Suprapubic skin (tissue), 4 donors: ENCODE measurements around the gene RGS11. TPM values are rescaled to one million over a fixed set of nuclear protein-coding genes. Genes with fewer than 3 reads are reported as not detected.

Experiments used
- DNase-seq, 2 donors: peaks; one replicate each; pipeline ENCODE4 v3.0.0-alpha.2; 2019; ENCODE audit warnings: low spot score in 2 of 2
- H3K27ac ChIP-seq: fragments of 200-600 bp; sonication (generic); one replicate; pipeline ENCODE4 v1.5.1; 2019
- H3K27me3 ChIP-seq: fragments of 200-600 bp; sonication (generic); one replicate; pipeline ENCODE4 v1.5.1; 2019
- H3K36me3 ChIP-seq: fragments of 200-600 bp; sonication (generic); one replicate; pipeline ENCODE4 v1.5.1; 2019
- H3K4me1 ChIP-seq: fragments of 200-600 bp; sonication (generic); one replicate; pipeline ENCODE4 v1.5.1; 2019
- H3K4me3 ChIP-seq: fragments of 200-600 bp; sonication (generic); one replicate; pipeline ENCODE4 v1.5.1; 2019; ENCODE audit warnings: mild to moderate bottlenecking
- H3K9me3 ChIP-seq: fragments of 200-600 bp; sonication (generic); one replicate; pipeline ENCODE4 v1.5.1; 2019
- CTCF ChIP-seq, 2 donors: fragments of 200-600 bp in 1 of 2; fragments of 450-650 bp in 1 of 2; sonication (generic) in 1 of 2; IDR thresholded peaks; one replicate each; pipeline ENCODE4 v1.5.1; 2016 to 2019; ENCODE audit warnings: antibody characterized with exemption in 2 of 2, mild to moderate bottlenecking in 1 of 2, moderate library complexity in 1 of 2
- EP300 ChIP-seq: sonication (generic); formaldehyde crosslinking; IDR thresholded peaks from one replicate; pipeline ENCODE4 v1.6.1; 2017; ENCODE audit warnings: antibody characterized with exemption
- POLR2A ChIP-seq, 2 donors: fragments of 450-650 bp; IDR thresholded peaks; one replicate each; pipeline ENCODE4 v1.6.1; 2017; ENCODE audit warnings: antibody characterized with exemption in 2 of 2, mild to moderate bottlenecking in 2 of 2, moderate library complexity in 2 of 2
- POLR2AphosphoS5 ChIP-seq, 3 donors: sonication (generic); formaldehyde crosslinking; IDR thresholded peaks; one replicate each; pipeline ENCODE4 v1.6.1; 2017; ENCODE audit warnings: antibody characterized with exemption in 3 of 3
- WGBS: methylation state at CpG from one replicate; pipeline ENCODE4 v1.1.5; 2018; 5-methylcytosine and 5-hydroxymethylcytosine counted together
- total RNA-seq, 4 donors: library from RNA; depleted of rRNA; stranded (reverse); fragments of >200 nt; gene quantifications; one replicate each; pipeline ENCODE4 v1.1.0, GENCODE V29; 2016

The RGS11 gene
- total RNA-seq, 4 donors from 2014 or later = 0.30 to 1.5 (median 0.59) TPM

- Histone ChIP-seq H3K4me1 (peaks cover 28% of the 10 kb centered on the region), H3K27me3 (peaks cover 37% of the 10 kb centered on the region), H3K4me3 (no peak overlapping the region), H3K36me3 (peaks cover 11% of the 10 kb centered on the region), H3K9me3 (no peaks in the 10 kb centered on the region), H3K27ac (no peak overlapping the region)
- WGBS = no CpG with 5 or more reads among the region's 22 CpGs
- TF ChIP-seq EP300 (no peak), POLR2AphosphoS5 (IDR thresholded peaks at IDR 0.05) (no peak), CTCF (IDR thresholded peaks at IDR 0.05) (no peak), POLR2A (IDR thresholded peaks at IDR 0.05) (no peak)
- no peak for DNase-seq
Observed at GRCh38 chr16:282491-282890, 6.7 kb upstream of the RGS11 start.

- H3K4me3 ChIP-seq = no peak overlapping the region
- no peak for DNase-seq
- no peaks in the 10 kb centered on the region for H3K9me3 ChIP-seq
- H3K36me3 ChIP-seq = peaks cover 4% of the 10 kb centered on the region
- TF ChIP-seq POLR2A (IDR thresholded peaks at IDR 0.05) (no peak), POLR2AphosphoS5 (IDR thresholded peaks at IDR 0.05) (no peak), CTCF (IDR thresholded peaks at IDR 0.05) (no peak), EP300 (no peak)
- 63% methylated on average over 2 of the region's 25 CpGs for WGBS
- H3K4me1 ChIP-seq = peaks cover 28% of the 10 kb centered on the region
- H3K27me3 ChIP-seq = peaks cover 37% of the 10 kb centered on the region
- no peak overlapping the region for H3K27ac ChIP-seq
Observed at GRCh38 chr16:281660-282255, 6.0 kb upstream of the RGS11 start.

- no peak for TF ChIP-seq POLR2AphosphoS5 (IDR thresholded peaks at IDR 0.05)
- no peak for TF ChIP-seq POLR2A (IDR thresholded peaks at IDR 0.05)
- no peak for TF ChIP-seq CTCF (IDR thresholded peaks at IDR 0.05)
- TF ChIP-seq EP300 = no peak
- Histone ChIP-seq H3K9me3 (no peaks in the 10 kb centered on the region), H3K27me3 (peaks cover 43% of the 10 kb centered on the region), H3K36me3 (no peaks in the 10 kb centered on the region), H3K4me1 (peaks cover 30% of the 10 kb centered on the region), H3K4me3 (peak overlapping the region; percentile 42), H3K27ac (no peak overlapping the region)
- no peak for DNase-seq
- WGBS = 10% methylated on average over 11 of the region's 27 CpGs
Observed at GRCh38 chr16:280991-281659, 5.4 kb upstream of the RGS11 start.

GRCh38 chr16:280552-280951 is 4.8 kb upstream of the RGS11 start, which contains the start of gene ARHGDIG:
Gene ARHGDIG, plus strand, starts transcription at chr16:280591. Its CDS starts 90 bp downstream, at chr16:280681.
- Histone ChIP-seq H3K4me3 (peak within 1 kb of the TSS; percentile 42), H3K27me3 (peaks cover 48% of the 10 kb centered on the region), H3K36me3 (no peaks in the 10 kb centered on the region), H3K27ac (no peak within 1 kb of the TSS), H3K4me1 (peaks cover 33% of the 10 kb centered on the region), H3K9me3 (no peaks in the 10 kb centered on the region)
- no CpG with 5 or more reads among the region's 54 CpGs for WGBS
- TF ChIP-seq POLR2A (IDR thresholded peaks at IDR 0.05) = no peak
- no peak for TF ChIP-seq POLR2AphosphoS5 (IDR thresholded peaks at IDR 0.05)
- TF ChIP-seq EP300 = no peak
- TF ChIP-seq CTCF (IDR thresholded peaks at IDR 0.05) = no peak
- DNase-seq = no peak

GRCh38 chr16:280005-280460 is 4.3 kb upstream of the RGS11 start:
- H3K9me3 ChIP-seq = no peaks in the 10 kb centered on the region
- no peak for DNase-seq
- peak overlapping the region; percentile 32 for H3K4me3 ChIP-seq
- H3K27ac ChIP-seq = no peak overlapping the region
- H3K4me1 ChIP-seq = peaks cover 38% of the 10 kb centered on the region
- H3K27me3 ChIP-seq = peaks cover 53% of the 10 kb centered on the region
- 20% methylated on average over 5 of the region's 47 CpGs for WGBS
- H3K36me3 ChIP-seq = no peaks in the 10 kb centered on the region
- TF ChIP-seq POLR2A (IDR thresholded peaks at IDR 0.05) (no peak), POLR2AphosphoS5 (IDR thresholded peaks at IDR 0.05) (no peak), EP300 (no peak), CTCF (IDR thresholded peaks at IDR 0.05) (no peak)
